Activated CD4-positive, alpha-beta memory T cell treated with anti-CD3 and anti-CD28 coated beads, Interleukin-2, amount 10 ng/mL, durations not matched to agents 7 days and 5 days (primary cell): ENCODE data around the gene TFDP1. TPM values are rescaled to one million over a fixed set of nuclear protein-coding genes. Genes with fewer than 3 reads are reported as not detected.
A peak's percentile ranks its signal among the peaks of the same experiment; 100 is the strongest.

Experiments used
- CTCF ChIA-PET: fragments of 350-600 bp; sonication (Branson Sonifier 250); formaldehyde crosslinking; loops from one replicate; lab custom pipeline; 2021; ENCODE audit warnings: antibody characterized with exemption, inconsistent platforms; lab: Charles Lee
- POLR2A ChIA-PET: fragments of 350-600 bp; sonication (Branson Sonifier 250); formaldehyde crosslinking; loops from one replicate; lab custom pipeline; 2021; ENCODE audit warnings: antibody characterized with exemption; lab: Charles Lee
- DNase-seq: peaks from one replicate; pipeline ENCODE4 v3.0.0-alpha.2; 2020
- H3K27ac Mint-ChIP-seq: one replicate; pipeline ENCODE4 v1.8.0; 2021; ENCODE audit warnings: mild to moderate bottlenecking, mixed read lengths
- H3K27me3 Mint-ChIP-seq: one replicate; pipeline ENCODE4 v1.8.0; 2021; ENCODE audit warnings: mixed read lengths
- H3K36me3 Mint-ChIP-seq: one replicate; pipeline ENCODE4 v1.8.0; 2021; ENCODE audit warnings: low read depth, mixed read lengths
- H3K4me1 Mint-ChIP-seq: one replicate; pipeline ENCODE4 v1.8.0; 2021; ENCODE audit warnings: mixed read lengths
- H3K4me3 Mint-ChIP-seq: one replicate; pipeline ENCODE4 v1.8.0; 2021; ENCODE audit warnings: mild to moderate bottlenecking, mixed read lengths
- H3K9me3 Mint-ChIP-seq: one replicate; pipeline ENCODE4 v1.8.0; 2021; ENCODE audit warnings: mixed read lengths
- total RNA-seq, 2 experiments: library from RNA; stranded (reverse); gene quantifications; one replicate each; pipeline ENCODE4 v1.2.3, GENCODE V29; 2021

The TFDP1 gene
- total RNA-seq, 2 experiments from 2014 or later: 128 to 130 TPM

- no peak overlapping the region for H3K27ac Mint-ChIP-seq
- peaks cover 6% of the 10 kb centered on the region for H3K9me3 Mint-ChIP-seq
- no peak for DNase-seq
- ChIA-PET POLR2A (no interaction called here), CTCF (no interaction called here)
- no peaks in the 10 kb centered on the region for H3K27me3 Mint-ChIP-seq
- H3K4me3 Mint-ChIP-seq: no peak overlapping the region
- no peaks in the 10 kb centered on the region for H3K4me1 Mint-ChIP-seq
- H3K36me3 Mint-ChIP-seq: peaks cover 18% of the 10 kb centered on the region
Measured at GRCh38 chr13:113545455-113545930, 39.1 kb upstream of the TFDP1 start.

- no peak for DNase-seq
- Mint-ChIP-seq H3K36me3 (peaks cover 14% of the 10 kb centered on the region), H3K27ac (no peak overlapping the region), H3K4me3 (no peak overlapping the region), H3K4me1 (no peaks in the 10 kb centered on the region), H3K9me3 (peaks cover 3% of the 10 kb centered on the region), H3K27me3 (no peaks in the 10 kb centered on the region)
- ChIA-PET CTCF (no interaction called here), POLR2A (no interaction called here)
Measured at GRCh38 chr13:113545931-113546516, 38.5 kb upstream of the TFDP1 start.

GRCh38 chr13:113546571-113547237, 37.8 kb upstream of the TFDP1 start:
- H3K4me1 Mint-ChIP-seq: no peaks in the 10 kb centered on the region
- DNase-seq: no peak
- H3K27me3 Mint-ChIP-seq: no peaks in the 10 kb centered on the region
- CTCF ChIA-PET: no interaction called here
- no peaks in the 10 kb centered on the region for H3K9me3 Mint-ChIP-seq
- no peak overlapping the region for H3K4me3 Mint-ChIP-seq
- H3K36me3 Mint-ChIP-seq: peaks cover 17% of the 10 kb centered on the region
- H3K27ac Mint-ChIP-seq: no peak overlapping the region
- POLR2A ChIA-PET: no interaction called here

GRCh38 chr13:113547238-113547971, 37.1 kb upstream of the TFDP1 start:
- H3K27me3 Mint-ChIP-seq: no peaks in the 10 kb centered on the region
- ChIA-PET POLR2A (no interaction called here), CTCF (no interaction called here)
- H3K4me3 Mint-ChIP-seq: no peak overlapping the region
- H3K9me3 Mint-ChIP-seq: no peaks in the 10 kb centered on the region
- H3K27ac Mint-ChIP-seq: no peak overlapping the region
- H3K36me3 Mint-ChIP-seq: peaks cover 16% of the 10 kb centered on the region
- no peaks in the 10 kb centered on the region for H3K4me1 Mint-ChIP-seq
- DNase-seq: no peak

- Mint-ChIP-seq H3K4me1 (no peaks in the 10 kb centered on the region), H3K27me3 (no peaks in the 10 kb centered on the region), H3K27ac (no peak overlapping the region), H3K36me3 (peaks cover 15% of the 10 kb centered on the region), H3K9me3 (no peaks in the 10 kb centered on the region), H3K4me3 (no peak overlapping the region)
- ChIA-PET POLR2A (no interaction called here), CTCF (no interaction called here)
- no peak for DNase-seq
Measured at GRCh38 chr13:113548171-113548641, 36.3 kb upstream of the TFDP1 start.

- Mint-ChIP-seq H3K36me3 (peaks cover 11% of the 10 kb centered on the region), H3K27me3 (no peaks in the 10 kb centered on the region), H3K4me3 (no peak overlapping the region), H3K4me1 (no peaks in the 10 kb centered on the region), H3K27ac (no peak overlapping the region), H3K9me3 (no peaks in the 10 kb centered on the region)
- ChIA-PET POLR2A (no interaction called here), CTCF (interaction anchor here (1.1 kb wide), 1 partner anchor 13 kb away, joined by 3 read pairs; no protein-coding TSS in a partner anchor)
- no peak for DNase-seq
Measured at GRCh38 chr13:113548778-113549621, 35.6 kb upstream of the TFDP1 start.

- H3K27ac Mint-ChIP-seq: no peak overlapping the region
- H3K27me3 Mint-ChIP-seq: no peaks in the 10 kb centered on the region
- H3K9me3 Mint-ChIP-seq: no peaks in the 10 kb centered on the region
- CTCF ChIA-PET: interaction anchor here (1.1 kb wide), 1 partner anchor 12 kb away, joined by 3 read pairs; no protein-coding TSS in a partner anchor
- H3K4me3 Mint-ChIP-seq: no peak overlapping the region
- H3K36me3 Mint-ChIP-seq: peaks cover 9% of the 10 kb centered on the region
- H3K4me1 Mint-ChIP-seq: no peaks in the 10 kb centered on the region
- POLR2A ChIA-PET: no interaction called here
- no peak for DNase-seq
Measured at GRCh38 chr13:113550453-113550852, 34.1 kb upstream of the TFDP1 start.

- no peak overlapping the region for H3K27ac Mint-ChIP-seq
- H3K4me3 Mint-ChIP-seq: no peak overlapping the region
- ChIA-PET POLR2A (no interaction called here), CTCF (no interaction called here)
- no peaks in the 10 kb centered on the region for H3K4me1 Mint-ChIP-seq
- no peak for DNase-seq
- H3K36me3 Mint-ChIP-seq: peaks cover 9% of the 10 kb centered on the region
- H3K9me3 Mint-ChIP-seq: no peaks in the 10 kb centered on the region
- H3K27me3 Mint-ChIP-seq: no peaks in the 10 kb centered on the region
Measured at GRCh38 chr13:113551081-113552000, 33.2 kb upstream of the TFDP1 start.

GRCh38 chr13:113552079-113552478, 32.5 kb upstream of the TFDP1 start:
- Mint-ChIP-seq H3K36me3 (peaks cover 9% of the 10 kb centered on the region), H3K27ac (no peak overlapping the region)

GRCh38 chr13:113552786-113553434, 31.6 kb upstream of the TFDP1 start:
- DNase-seq: peak; percentile 11
- CTCF ChIA-PET: no interaction called here
- H3K4me3 Mint-ChIP-seq: no peak overlapping the region
- POLR2A ChIA-PET: no interaction called here
- no peaks in the 10 kb centered on the region for H3K27me3 Mint-ChIP-seq
- no peaks in the 10 kb centered on the region for H3K9me3 Mint-ChIP-seq
- H3K36me3 Mint-ChIP-seq: peaks cover 9% of the 10 kb centered on the region
- no peak overlapping the region for H3K27ac Mint-ChIP-seq
- H3K4me1 Mint-ChIP-seq: no peaks in the 10 kb centered on the region

More at GRCh38 chr13:113552079-113552478, 32.5 kb upstream of the TFDP1 start:
- DNase-seq: peak; percentile 7
- H3K4me3 Mint-ChIP-seq: no peak overlapping the region
- no peaks in the 10 kb centered on the region for H3K27me3 Mint-ChIP-seq
- H3K4me1 Mint-ChIP-seq: no peaks in the 10 kb centered on the region
- ChIA-PET CTCF (no interaction called here), POLR2A (no interaction called here)
- H3K9me3 Mint-ChIP-seq: no peaks in the 10 kb centered on the region

- POLR2A ChIA-PET: interaction anchor here (1.1 kb wide), 1 partner anchor 30 kb away, joined by 3 read pairs; the partner anchor contains the start of gene TFDP1
- CTCF ChIA-PET: no interaction called here
Measured at GRCh38 chr13:113553511-113554332, 30.8 kb upstream of the TFDP1 start.

More at GRCh38 chr13:113553511-113554332, 30.8 kb upstream of the TFDP1 start:
- Mint-ChIP-seq H3K27me3 (no peaks in the 10 kb centered on the region), H3K9me3 (no peaks in the 10 kb centered on the region), H3K36me3 (peaks cover 9% of the 10 kb centered on the region), H3K4me3 (no peak overlapping the region), H3K27ac (no peak overlapping the region), H3K4me1 (no peaks in the 10 kb centered on the region)
- DNase-seq: peak; percentile 8
